HG03103 (cell line): ENCODE measurements around the gene LPIN1.
"Not testable (repeated sequence)": the region's sequence is repeated elsewhere in the genome, so short reads cannot be mapped to it uniquely, and the experiment has no call there.

Experiments
- ATAC-seq: cut with Tn5 transposase; IDR thresholded peaks from one replicate; pipeline ENCODE4 v1.9.1; 2021; ENCODE audit warnings: low read depth; ENCODE audit not compliant: unreplicated experiment

Gene LPIN1

GRCh38 chr2:11807156-11808015 is 61.0 kb downstream of the LPIN1 start:
- ATAC-seq, result no peak

DNA sequence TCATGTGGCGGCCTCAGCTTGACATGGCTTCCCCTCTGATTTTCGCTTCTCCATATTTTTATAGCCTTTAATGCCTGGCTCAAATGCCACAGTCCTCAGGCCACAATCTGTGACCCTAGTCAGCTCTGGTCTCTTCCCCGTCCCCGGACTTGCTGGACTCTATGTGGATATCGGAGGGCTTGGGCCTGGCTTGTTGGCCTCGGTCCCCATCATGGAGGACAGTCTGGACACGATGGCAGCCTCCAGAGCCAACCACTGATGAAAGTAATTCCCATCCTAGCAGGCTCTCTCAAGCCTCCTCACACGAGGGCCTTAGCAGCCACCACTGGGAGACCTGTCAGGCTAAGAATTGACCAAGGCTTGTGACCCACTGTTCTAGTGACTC is 61.6 kb downstream of the LPIN1 start:
- no peak for ATAC-seq

DNA sequence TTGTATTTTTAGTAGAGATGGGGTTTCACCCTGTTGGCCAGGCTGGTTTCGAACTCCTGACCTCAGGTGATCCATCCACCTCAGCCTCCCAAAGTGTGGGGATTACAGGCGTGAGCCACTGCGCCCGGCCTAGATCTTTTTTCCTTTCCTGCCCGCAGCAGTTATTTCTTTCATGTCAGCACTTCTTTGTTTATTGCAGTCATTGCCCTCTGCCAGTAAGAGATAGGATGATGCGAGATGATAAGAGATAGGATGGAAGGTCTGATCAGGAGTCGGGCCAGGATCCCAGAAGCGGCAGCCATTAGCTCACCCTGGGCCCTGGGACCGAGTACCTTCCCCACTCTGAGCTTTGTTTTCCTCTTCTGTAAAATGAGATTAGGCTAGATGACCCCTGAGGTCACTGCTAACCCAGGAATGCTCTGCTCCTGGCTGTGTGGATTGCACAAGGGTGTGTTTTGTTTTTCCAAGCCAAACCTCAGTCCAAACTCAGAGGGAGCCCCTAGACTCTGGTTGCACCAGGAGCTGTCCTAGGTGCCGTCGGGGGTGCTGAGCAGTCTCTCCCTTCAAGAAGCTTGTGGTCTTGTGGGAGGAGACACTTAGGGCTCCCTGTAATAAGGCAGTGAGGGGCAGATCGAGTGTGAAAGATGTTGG is 63.3 kb downstream of the LPIN1 start:
- ATAC-seq, result no peak

- no peak for ATAC-seq
Observed at GRCh38 chr2:11810237-11810977, 64.0 kb downstream of the LPIN1 start.

DNA sequence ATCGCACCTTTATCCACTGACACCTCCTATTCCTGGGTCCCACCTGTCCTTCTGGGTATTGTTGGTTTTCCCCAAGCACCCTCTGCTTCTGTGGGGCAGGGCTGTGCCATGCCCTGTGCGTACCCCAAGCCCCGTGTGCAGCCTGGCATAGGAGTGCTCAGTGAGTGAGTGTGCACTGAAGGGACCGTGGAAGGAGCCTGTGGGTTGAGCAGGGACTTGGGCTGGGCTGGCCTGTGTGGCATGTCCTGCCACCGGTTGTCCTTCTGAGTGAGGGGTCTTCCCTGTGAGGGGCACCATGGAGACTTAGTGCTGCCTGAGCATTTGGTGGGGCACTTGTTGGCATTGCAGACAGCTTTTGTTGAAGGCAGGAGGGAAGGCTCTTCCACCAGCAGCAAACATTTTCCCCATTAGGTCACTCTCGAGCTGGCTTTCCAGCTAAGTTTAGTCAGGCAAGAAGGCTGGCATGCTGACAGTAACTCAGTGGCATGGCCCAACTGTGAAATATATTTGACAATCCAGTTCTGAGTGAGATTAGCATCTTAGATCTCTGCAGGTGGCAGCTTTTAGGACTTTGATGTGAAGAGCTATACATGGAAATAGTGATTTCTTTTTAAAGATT is 64.7 kb downstream of the LPIN1 start:
- ATAC-seq, result no peak

- ATAC-seq, result no peak
Observed at GRCh38 chr2:11812466-11813248, 66.2 kb downstream of the LPIN1 start.

GRCh38 chr2:11813345-11813744 is 66.9 kb downstream of the LPIN1 start:
- not testable (repeated sequence) for ATAC-seq

GRCh38 chr2:11813951-11814350 is 67.5 kb downstream of the LPIN1 start:
- no peak for ATAC-seq

- ATAC-seq, result no peak
Observed at GRCh38 chr2:11814979-11815510, 68.6 kb downstream of the LPIN1 start.

GRCh38 chr2:11816935-11817334 is 70.5 kb downstream of the LPIN1 start:
- ATAC-seq, result not testable (repeated sequence)

DNA sequence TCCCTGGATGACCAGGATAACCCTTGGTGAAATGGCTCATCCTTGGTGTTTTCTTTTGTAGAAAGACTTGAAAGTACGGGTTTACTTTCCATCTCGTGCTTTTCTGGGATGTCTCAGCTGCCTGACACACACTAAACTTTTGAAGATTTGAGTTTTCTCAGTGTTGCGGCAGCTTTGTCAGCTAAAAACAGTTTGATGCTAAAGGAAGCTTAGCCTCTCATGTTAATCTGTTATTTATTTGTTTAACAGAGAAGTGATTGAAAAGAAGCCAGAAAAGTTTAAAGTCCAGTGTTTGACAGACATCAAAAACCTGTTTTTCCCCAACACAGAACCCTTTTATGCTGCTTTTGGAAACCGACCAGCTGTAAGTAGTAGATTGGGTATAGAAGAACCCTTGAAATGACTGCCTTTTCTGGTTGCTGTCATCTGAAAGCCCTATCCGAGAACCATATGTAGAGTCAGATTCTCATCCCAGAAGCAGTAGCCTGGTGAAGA is 72.8 kb downstream of the LPIN1 start:
- no peak for ATAC-seq

GRCh38 chr2:11820650-11821049 is 74.2 kb downstream of the LPIN1 start:
- no peak for ATAC-seq

DNA sequence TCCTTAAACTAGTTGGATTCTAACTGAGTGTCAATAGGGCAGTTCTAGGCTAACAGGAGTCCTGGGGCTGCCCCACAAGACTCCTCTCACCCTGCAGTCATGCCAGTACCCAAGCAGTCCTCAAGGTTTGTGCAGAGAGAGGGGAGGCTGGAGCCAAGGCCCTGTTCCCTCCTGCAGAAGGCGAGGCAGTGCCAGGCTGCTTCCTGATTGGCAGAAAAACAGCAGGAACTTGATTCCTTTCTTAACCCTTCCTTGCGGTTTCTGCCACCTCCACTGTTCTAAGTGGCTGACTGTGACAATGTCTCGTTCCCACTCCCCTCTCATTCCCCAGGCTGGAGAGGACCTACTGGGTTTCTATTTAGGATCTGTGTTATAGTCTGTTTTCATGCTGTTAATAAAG is 75.3 kb downstream of the LPIN1 start:
- no peak for ATAC-seq

DNA sequence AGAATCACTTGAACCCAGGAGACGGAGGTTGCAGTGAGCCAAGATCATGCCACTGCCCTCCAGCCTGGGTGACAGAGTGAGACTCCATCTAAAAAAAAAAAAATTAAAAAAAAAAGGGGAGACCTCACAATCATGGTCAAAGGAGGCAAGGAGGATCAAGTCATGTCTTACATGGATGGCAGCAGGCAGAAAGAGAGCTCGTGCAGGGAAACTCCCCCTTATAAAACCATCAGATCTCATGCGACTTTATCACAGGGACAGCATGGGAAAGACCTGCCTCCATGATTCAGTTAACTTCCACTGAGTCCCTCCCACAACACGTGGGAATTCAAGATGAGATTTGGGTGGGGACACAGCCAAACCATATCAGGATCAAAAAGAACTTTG is 75.9 kb downstream of the LPIN1 start:
- not testable (repeated sequence) for ATAC-seq

DNA sequence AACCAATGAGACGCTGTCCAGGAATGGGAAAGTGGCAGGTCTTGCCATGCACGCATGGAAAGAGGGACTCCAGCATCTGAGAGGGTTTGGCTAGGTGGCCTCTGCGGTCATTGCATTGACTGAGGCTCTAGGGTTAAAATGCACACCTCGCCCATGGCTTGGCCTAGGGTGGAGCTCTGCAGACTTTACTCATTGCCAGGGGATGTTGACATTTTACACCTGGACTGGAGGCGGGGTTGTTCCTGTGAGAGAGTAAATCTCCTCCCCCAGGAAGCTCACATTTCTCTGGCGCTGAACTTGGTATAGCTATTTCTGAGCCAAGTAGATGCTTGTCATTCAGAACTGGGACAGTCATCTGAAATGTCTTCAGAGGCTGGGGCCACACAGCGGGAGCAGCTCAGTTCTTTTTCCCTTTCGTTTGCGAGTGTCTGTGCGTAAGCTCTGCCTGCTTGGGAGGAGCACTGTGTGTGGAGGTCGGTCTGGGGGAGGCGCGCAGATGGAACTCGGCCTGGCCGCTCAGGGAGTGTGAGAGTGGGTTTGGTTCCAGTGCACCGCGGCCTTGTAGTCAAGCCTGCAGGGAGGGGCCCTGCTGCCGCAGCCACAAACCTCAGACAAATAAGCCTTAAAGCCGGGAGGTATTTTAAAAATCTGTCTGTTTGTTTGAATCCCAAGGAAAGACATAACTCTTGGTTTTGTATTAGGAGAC is 76.5 kb downstream of the LPIN1 start:
- no peak for ATAC-seq

GRCh38 chr2:11824901-11825828 is 78.7 kb downstream of the LPIN1 start:
- ATAC-seq, result no peak

- ATAC-seq, result no peak
Observed at GRCh38 chr2:11827547-11827946, 81.1 kb downstream of the LPIN1 start.

GRCh38 chr2:11828933-11829323 is 82.5 kb downstream of the LPIN1 start:
- ATAC-seq, result no peak
